Right lobe of liver (tissue), 6 donors: ENCODE measurements around the gene RARRES2. TPM values are rescaled to one million over a fixed set of nuclear protein-coding genes. Genes with fewer than 3 reads are reported as not detected.

ENCODE experiments used
- ATAC-seq, 4 donors: fragments of 200-7000 bp; cut with Tn5 transposase; one replicate each; pipeline ENCODE4 v1.9.1; 2020; ENCODE audit warnings: mild to moderate bottlenecking in 4 of 4, moderate library complexity in 4 of 4
- DNase-seq, 3 donors: peaks; one replicate each; pipeline ENCODE4 v3.0.0-alpha.2; 2020
- H3K27ac ChIP-seq, 3 donors: fragments of 200-600 bp; one replicate each; pipeline ENCODE4 v1.8.0; 2022
- H3K27me3 ChIP-seq, 2 donors: fragments of 200-600 bp; one replicate each; pipeline ENCODE4 v1.8.0; 2022
- H3K36me3 ChIP-seq, 4 donors: fragments of 200-600 bp; sonication (generic) in 1 of 4; one replicate each; pipeline versions ENCODE4 v1.5.1 to v1.8.0; 2017 to 2022; ENCODE audit warnings: control low read depth in 1 of 4
- H3K4me1 ChIP-seq, 4 donors: fragments of 200-600 bp; sonication (generic) in 1 of 4; one replicate each; pipeline versions ENCODE4 v1.5.1 to v1.8.0; 2017 to 2022; ENCODE audit warnings: control low read depth in 1 of 4
- H3K4me3 ChIP-seq, 3 donors: fragments of 200-600 bp; one replicate each; pipeline ENCODE4 v1.8.0; 2022
- H3K9me3 ChIP-seq, 4 donors: fragments of 200-600 bp; sonication (generic) in 1 of 4; one replicate each; pipeline versions ENCODE4 v1.5.1 to v1.8.0; 2017 to 2022; ENCODE audit warnings: control low read depth in 1 of 4
- POLR2A ChIP-seq: fragments of 450-650 bp; IDR thresholded peaks from one replicate; pipeline ENCODE4 v1.6.1; 2017; ENCODE audit warnings: antibody characterized with exemption, mild to moderate bottlenecking
- WGBS: methylation state at CpG from one replicate; pipeline ENCODE4 v1.1.6; 2018; ENCODE audit warnings: low coverage, low lambda C conversion rate; ENCODE audit not compliant: insufficient coverage; ENCODE audit errors: missing lambda C conversion rate; 5-methylcytosine and 5-hydroxymethylcytosine counted together
- intact Hi-C, 2 donors: fragments of 100-400 bp; cut with DNase I; formaldehyde crosslinking; loops; one replicate each; pipeline versions ENCODE4 v1.11.2 to v1.14.1; 2022
- total RNA-seq, 6 experiments: library from RNA; depleted of rRNA in 2 of 6; stranded (reverse); fragments of >200 nt in 2 of 6; fragmentation: NEBNext Ultra II Directional in 3 of 6; extraction: Animal tissue kit (Norgen Biotek cat#: 25700) in 3 of 6; gene quantifications; one replicate each; pipeline versions ENCODE4 v1.1.0 to v1.2.4, GENCODE V29; 2016 to 2023
- TF ChIP-seq, protein P1 (sequence below), 4 donors: fragments of 200-600 bp in 3 of 4; fragments of 450-650 bp in 1 of 4; IDR thresholded peaks; one replicate each; pipeline versions ENCODE4 v1.5.1 to v1.8.0; 2016 to 2022; ENCODE audit warnings: antibody characterized with exemption in 4 of 4, mild to moderate bottlenecking in 2 of 4
- donor health status: DM: no; HTN: yes; CAD: no.
- donor health status: DM: no; HTN: no; CAD: no.
- donor health status: DM: no; HTN: no; CAD: no.
- donor health status: DM: no; HTN: yes; CAD: no.
- donor health status: DM: no; HTN: yes; CAD: no.

The RARRES2 gene
- total RNA-seq, 6 experiments from 2014 or later = 552 to 948 (median 788) TPM

DNA sequence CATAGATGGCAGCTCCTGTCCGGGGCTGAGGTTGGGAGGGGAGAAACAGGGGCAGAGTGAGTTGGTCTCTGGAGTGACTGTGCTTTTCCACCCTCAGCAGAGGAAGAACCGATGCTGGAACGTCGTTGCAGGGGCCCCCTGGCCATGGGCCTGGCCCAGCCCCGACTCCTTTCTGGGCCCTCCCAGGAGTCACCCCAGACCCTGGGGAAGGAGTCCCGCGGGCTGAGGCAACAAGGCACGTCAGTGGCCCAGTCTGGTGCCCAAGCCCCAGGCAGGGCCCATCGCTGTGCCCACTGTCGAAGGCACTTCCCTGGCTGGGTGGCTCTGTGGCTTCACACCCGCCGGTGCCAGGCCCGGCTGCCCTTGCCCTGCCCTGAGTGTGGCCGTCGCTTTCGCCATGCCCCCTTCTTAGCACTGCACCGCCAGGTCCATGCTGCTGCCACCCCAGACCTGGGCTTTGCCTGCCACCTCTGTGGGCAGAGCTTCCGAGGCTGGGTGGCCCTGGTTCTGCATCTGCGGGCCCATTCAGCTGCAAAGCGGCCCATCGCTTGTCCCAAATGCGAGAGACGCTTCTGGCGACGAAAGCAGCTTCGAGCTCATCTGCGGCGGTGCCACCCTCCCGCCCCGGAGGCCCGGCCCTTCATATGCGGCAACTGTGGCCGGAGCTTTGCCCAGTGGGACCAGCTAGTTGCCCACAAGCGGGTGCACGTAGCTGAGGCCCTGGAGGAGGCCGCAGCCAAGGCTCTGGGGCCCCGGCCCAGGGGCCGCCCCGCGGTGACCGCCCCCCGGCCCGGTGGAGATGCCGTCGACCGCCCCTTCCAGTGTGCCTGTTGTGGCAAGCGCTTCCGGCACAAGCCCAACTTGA is 29.9 kb upstream of the RARRES2 start:
- 73% methylated on average over 2 of the region's 48 CpGs for WGBS
- H3K4me3 ChIP-seq = no peak overlapping the region
- TF ChIP-seq, protein P1, sequence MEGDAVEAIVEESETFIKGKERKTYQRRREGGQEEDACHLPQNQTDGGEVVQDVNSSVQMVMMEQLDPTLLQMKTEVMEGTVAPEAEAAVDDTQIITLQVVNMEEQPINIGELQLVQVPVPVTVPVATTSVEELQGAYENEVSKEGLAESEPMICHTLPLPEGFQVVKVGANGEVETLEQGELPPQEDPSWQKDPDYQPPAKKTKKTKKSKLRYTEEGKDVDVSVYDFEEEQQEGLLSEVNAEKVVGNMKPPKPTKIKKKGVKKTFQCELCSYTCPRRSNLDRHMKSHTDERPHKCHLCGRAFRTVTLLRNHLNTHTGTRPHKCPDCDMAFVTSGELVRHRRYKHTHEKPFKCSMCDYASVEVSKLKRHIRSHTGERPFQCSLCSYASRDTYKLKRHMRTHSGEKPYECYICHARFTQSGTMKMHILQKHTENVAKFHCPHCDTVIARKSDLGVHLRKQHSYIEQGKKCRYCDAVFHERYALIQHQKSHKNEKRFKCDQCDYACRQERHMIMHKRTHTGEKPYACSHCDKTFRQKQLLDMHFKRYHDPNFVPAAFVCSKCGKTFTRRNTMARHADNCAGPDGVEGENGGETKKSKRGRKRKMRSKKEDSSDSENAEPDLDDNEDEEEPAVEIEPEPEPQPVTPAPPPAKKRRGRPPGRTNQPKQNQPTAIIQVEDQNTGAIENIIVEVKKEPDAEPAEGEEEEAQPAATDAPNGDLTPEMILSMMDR (IDR thresholded peaks at IDR 0.05) = no peak
- no peak for TF ChIP-seq POLR2A
- DNase-seq (no peak), ATAC-seq (no peak)
- intact Hi-C loops = no loop called here
- H3K36me3 ChIP-seq = peaks cover 0 to 28% (median 10%) of the 10 kb centered on the region in 4 donors
- H3K27ac ChIP-seq = no peak overlapping the region
- no peaks in the 10 kb centered on the region for H3K9me3 ChIP-seq
- peaks cover 0 to 40% (median 15%) of the 10 kb centered on the region in 4 donors for H3K4me1 ChIP-seq
- no peaks in the 10 kb centered on the region for H3K27me3 ChIP-seq

DNA sequence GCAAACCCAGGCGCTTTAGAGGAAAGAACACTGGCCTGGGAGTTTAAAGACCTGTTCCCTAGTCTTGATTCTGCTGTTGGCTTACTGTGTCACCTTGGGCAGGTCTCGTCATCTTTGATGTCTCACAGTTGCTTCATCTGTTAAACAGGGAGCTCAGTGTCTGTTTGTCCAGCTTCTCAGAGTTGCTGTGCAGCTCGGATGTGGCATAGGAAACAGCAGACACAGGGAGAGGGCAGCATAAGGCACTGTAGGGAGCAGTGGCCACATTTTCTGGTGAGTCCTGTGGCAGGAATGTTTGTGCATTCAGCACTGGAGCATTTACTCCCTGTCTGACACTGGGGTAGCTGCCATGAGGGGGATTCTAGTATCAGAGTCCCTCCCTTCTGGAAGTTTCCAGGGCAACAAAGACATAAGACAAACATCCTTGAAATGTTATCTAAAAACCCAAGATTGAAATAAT is 29.2 kb upstream of the RARRES2 start:
- no peaks in the 10 kb centered on the region for H3K9me3 ChIP-seq
- no peak for DNase-seq
- no peak overlapping the region for H3K4me3 ChIP-seq
- peaks cover 0 to 28% (median 10%) of the 10 kb centered on the region in 4 donors for H3K36me3 ChIP-seq
- peak overlapping the region in 1 of 3 donors; percentile 96 for H3K27ac ChIP-seq
- peak in 1 of 4 donors; percentile 8 for ATAC-seq
- TF ChIP-seq, protein P1 (IDR thresholded peaks at IDR 0.05) = no peak
- TF ChIP-seq POLR2A = no peak
- intact Hi-C loops = no loop called here
- WGBS = 55% methylated on average over 2 of the region's 3 CpGs
- H3K27me3 ChIP-seq = no peaks in the 10 kb centered on the region
- peaks cover 0 to 33% (median 14%) of the 10 kb centered on the region in 4 donors for H3K4me1 ChIP-seq

DNA sequence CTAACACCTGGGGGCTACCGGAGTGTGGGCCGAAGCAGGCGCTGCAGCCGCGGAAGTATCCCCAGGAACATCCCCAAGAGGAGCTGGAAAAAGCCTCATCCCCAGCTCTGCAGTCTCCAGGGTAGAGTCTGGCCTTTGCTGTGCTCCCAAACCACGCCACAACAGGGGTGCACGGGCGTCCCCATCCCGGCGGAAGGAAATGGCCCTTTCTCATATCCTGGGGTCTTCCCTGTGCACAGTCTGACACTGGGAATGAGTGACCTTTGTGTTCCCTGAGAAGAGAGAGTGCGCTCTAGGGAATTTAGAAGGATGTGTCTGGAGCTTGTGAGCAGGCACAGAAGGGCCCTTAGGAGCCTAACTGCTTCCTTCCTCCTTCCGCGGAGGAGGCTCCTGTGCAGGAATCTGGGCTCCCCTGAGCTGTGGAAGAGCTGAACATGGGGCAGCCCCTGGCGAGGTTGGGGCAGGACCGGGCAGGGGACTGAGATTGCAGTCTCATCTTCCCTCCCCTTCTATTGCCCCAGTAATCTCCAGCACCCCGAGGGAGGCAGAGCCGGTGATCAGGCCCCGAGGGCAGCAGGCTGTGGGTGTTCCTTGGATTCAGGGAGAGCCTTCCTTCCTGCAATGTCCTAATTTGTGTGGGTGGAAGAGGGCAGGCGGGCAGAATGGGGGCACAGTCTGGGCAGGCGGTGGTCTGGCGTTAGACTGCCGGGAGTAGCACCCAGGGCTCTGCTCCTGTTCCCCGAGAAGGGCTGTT is 28.5 kb upstream of the RARRES2 start:
- TF ChIP-seq, protein P1 (IDR thresholded peaks at IDR 0.05) = no peak
- TF ChIP-seq POLR2A = no peak
- no peaks in the 10 kb centered on the region for H3K9me3 ChIP-seq
- H3K4me3 ChIP-seq = peak overlapping the region; percentile 95 to 99 (median 97)
- ATAC-seq (peak in 1 of 4 donors; percentile 1), DNase-seq (no peak)
- intact Hi-C loops = no loop called here
- H3K36me3 ChIP-seq = peaks cover 0 to 28% (median 10%) of the 10 kb centered on the region in 4 donors
- H3K4me1 ChIP-seq = peaks cover 0 to 27% (median 12%) of the 10 kb centered on the region in 4 donors
- no peaks in the 10 kb centered on the region for H3K27me3 ChIP-seq
- H3K27ac ChIP-seq = peak overlapping the region; percentile 85 to 98 (median 96)
- WGBS = 9% methylated on average over 6 of the region's 23 CpGs

DNA sequence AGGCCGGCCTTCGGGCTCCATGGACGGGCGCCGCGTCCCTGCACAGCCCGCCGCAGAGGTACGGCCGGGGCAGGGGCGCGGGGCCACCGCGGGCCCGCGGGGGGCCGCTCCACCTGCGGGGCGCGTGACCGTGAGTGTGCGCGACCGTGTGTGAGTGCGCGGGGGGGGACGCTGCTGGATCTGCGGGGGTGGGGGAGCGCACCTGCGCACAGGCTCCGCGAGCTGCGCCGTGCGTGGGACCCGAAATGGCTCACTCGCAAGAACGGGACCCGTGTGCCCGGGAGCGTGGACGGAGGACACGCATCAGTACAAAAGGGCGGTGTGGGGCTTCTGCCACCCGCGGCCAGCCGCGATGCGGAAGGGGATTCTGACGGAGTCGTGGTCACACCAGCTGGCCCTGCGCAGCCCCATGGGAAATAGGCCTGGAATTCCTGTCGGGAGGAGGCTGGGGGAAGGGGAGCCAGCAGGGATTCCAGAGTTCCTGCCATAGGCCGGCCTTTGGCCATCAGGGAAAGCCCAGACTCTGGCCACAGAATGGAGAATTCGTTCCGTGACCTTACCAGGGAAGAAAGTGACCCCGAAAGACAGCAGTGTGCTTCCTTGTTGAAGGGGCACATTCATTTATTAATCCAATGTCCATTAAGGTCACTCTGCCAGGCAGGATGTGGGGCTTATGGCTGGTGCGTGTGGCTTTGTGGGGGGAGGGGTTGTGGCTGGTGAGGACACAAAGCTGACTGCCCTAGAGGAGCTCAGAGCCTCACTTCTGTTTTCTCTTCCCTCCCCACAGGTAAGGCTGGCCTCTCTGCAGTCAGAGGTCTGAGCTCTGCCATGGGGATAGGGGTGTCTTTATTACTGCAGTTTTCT is 27.7 kb upstream of the RARRES2 start:
- ATAC-seq (peak; percentile 55 to 63 (median 61)), DNase-seq (peak; percentile 75 to 85 (median 79))
- Histone ChIP-seq H3K9me3 (no peaks in the 10 kb centered on the region), H3K36me3 (peaks cover 0 to 23% (median 10%) of the 10 kb centered on the region in 4 donors), H3K4me3 (peak overlapping the region; percentile 95 to 99 (median 97)), H3K4me1 (peaks cover 0 to 24% (median 11%) of the 10 kb centered on the region in 4 donors), H3K27me3 (no peaks in the 10 kb centered on the region), H3K27ac (peak overlapping the region; percentile 85 to 98 (median 96))
- 0% methylated on average over 4 of the region's 58 CpGs for WGBS
- intact Hi-C loops = no loop called here
- TF ChIP-seq, protein P1 (IDR thresholded peaks at IDR 0.05) = no peak
- TF ChIP-seq POLR2A = no peak
